ENCODE results near the gene BLOC1S4.
"Not testable (repeated sequence)": the region's sequence is repeated elsewhere in the genome, so short reads cannot be mapped to it uniquely, and the experiment has no call there.

The BLOC1S4 gene, protein sequence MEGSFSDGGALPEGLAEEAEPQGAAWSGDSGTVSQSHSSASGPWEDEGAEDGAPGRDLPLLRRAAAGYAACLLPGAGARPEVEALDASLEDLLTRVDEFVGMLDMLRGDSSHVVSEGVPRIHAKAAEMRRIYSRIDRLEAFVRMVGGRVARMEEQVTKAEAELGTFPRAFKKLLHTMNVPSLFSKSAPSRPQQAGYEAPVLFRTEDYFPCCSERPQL

DNA sequence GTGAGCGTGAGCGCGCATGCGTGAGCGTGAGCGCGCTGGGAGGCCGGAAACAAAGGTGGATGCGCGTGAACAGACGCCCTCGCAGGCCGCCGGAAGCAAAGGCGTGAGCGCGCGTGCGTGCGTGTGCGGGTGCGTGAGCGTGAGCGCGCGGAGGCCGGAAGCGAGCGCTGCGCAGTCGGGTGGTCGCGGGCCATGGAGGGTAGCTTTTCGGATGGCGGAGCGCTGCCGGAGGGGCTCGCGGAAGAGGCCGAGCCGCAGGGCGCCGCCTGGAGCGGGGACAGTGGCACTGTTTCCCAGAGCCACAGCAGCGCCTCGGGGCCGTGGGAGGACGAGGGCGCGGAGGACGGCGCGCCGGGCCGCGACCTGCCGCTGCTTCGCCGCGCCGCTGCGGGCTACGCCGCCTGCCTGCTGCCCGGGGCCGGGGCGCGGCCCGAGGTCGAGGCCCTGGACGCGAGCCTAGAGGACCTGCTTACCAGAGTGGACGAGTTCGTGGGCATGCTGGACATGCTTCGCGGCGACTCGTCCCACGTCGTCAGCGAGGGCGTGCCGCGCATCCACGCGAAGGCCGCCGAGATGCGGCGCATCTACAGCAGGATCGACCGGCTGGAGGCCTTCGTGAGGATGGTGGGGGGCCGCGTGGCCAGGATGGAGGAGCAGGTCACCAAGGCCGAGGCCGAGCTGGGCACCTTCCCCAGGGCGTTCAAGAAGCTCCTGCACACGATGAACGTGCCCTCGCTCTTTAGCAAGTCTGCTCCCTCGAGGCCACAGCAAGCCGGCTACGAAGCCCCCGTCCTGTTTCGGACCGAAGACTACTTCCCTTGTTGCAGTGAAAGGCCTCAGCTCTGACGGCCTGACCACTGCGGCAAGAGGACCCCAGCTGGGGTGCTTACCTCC is at the start of gene BLOC1S4:
Gene BLOC1S4, plus strand, starts transcription at position 157 of the 894 bp plus-strand sequence. Its CDS starts 36 bp downstream, at position 193.
- peak; percentile 81 to 85 for DNase-seq

DNA sequence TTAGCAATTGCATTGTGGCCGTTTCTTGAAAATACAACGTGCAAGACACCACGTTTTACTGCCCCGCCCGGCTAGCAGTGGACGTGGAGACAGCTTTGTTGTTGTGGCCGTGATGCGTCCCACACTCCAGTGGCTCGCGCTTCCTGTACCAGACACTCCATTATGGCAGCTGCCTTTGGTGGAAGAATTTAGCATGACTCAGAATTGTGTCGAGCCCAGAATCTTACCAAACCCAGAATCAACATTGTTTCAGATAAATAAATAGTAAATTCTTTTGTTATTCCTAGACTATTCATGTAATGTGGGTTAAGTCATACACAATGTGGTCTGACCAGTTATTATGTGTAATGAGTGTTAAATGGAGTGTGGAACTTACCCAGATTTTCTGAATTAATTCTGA is 47.6 kb upstream of the BLOC1S4 start:
- no peak for DNase-seq

DNA sequence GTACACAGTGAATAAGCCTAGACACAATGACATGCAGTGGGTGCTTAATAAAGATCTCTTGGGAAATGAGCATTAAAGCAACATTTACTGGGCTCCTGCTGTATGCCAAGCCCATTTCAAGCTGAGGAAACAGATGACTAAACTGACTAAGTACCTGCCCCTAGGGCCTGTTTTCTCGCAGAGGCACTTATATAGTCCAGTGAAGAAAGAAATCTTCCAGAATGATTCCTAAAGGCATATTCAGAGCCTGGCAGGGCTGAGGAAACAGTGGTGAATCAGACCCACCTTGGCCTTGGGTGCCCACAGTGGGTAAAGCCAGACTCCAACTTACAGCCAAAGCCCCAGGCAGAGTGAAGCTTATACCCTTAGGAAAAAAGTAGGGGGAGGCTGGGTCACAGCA is 44.3 kb upstream of the BLOC1S4 start:
- no peak for DNase-seq

DNA sequence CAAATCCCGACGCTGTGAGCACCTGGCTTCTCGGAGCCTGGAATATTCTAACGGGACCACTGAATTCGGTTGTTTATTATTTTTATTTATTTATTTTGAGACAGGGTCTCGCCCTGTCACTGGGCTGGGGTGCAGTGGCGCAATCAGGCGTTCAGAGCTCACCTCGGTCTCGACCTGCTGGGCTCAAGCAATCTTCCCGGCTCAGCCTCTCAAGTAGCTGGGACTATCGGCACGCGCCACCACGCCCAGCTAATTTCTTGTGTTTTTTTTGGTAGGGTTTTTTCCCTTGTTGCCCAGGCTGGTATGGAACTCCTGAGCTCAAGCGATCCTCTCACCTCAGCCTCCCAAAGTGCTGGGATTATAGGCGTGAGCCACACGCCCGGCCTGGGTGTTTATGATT is 43.8 kb upstream of the BLOC1S4 start:
- DNase-seq, result no peak

DNA sequence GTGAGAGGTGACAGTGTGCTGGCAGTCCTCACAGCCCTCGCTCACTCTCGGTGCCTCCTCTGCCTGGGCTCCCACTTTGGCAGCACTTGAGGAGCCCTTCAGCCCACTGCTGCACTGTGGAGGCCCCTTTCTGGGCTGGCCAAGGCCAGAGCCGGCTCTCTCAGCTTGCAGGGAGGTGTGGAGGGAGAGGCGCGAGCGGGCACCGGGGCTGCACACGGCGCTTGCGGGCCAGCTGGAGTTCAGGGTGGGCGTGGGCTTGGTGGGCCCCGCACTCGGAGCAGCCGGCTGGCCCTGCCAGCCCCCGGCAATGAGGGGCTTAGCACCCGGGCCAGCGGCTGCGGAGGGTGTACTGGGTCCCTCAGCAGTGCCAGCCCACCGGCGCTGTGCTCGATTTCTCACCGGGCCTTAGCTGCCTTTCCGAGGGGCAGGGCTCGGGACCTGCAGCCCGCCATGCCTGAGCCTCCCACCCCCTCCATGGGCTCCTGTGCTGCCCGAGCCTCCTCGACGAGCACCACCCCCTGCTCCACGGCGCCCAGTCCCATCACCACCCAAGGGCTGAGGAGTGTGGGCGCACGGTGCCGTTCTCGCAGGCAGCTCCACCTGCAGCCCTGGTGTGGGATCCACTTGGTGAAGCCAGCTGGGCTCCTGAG is 43.3 kb upstream of the BLOC1S4 start:
- not testable (repeated sequence) for DNase-seq

DNA sequence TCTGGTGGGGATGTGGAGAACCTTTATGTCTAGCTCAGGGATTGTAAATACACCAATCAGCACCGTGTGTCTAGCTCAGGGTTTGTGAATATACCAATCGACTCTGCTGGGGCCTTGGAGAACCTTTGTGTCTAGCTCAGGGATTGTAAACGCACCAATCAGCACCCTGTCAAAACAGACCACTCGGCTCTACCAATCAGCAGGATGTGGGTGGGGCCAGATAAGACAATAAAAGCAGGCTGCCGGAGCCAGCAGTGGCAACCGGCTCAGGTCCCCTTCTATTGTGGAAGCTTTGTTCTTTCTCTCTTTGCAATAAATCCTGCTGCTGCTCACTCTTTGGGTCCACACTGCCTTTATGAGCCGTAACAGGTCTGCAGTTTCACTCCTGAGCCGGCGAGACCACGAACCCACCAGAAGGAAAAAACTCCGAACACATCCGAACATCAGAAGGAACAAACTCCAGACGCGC is 42.7 kb upstream of the BLOC1S4 start:
- not testable (repeated sequence) for DNase-seq

DNA sequence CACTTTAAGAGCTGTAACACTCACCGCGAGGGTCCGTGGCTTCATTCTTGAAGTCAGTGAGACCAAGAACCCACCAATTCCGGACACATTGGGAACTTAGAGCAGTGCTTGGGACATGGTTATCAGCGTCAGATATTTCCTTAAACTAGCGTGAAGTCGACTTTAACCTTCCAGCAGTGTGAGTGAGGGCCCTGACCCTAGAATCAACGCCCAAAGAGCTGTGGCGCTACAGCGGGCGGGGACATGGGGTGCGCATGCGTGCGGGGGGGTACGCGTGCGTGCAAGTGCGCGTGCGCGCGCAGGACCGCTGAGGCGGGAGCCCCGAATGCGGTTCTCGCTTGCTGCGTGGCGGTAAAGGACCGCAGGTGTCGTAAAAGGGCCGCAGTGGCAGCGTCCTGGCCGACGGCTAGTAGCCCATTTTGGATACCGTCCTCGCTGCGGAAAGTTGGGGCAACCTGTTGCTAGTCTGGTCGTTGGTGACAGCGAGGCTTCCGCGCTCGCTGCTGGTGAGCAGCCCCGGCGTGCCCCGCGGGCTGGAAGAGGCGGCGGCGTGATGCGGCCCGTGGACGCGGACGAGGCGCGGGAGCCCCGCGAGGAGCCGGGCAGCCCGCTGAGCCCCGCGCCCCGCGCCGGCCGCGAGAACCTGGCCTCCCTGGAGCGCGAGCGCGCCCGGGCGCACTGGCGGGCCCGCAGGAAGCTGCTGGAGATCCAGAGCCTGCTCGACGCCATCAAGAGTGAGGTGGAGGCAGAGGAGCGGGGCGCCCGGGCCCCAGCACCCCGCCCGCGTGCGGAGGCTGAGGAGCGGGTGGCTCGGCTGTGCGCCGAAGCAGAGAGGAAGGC is 42.1 kb upstream of the BLOC1S4 start:
- DNase-seq, result peak; percentile 90 to 92

DNA sequence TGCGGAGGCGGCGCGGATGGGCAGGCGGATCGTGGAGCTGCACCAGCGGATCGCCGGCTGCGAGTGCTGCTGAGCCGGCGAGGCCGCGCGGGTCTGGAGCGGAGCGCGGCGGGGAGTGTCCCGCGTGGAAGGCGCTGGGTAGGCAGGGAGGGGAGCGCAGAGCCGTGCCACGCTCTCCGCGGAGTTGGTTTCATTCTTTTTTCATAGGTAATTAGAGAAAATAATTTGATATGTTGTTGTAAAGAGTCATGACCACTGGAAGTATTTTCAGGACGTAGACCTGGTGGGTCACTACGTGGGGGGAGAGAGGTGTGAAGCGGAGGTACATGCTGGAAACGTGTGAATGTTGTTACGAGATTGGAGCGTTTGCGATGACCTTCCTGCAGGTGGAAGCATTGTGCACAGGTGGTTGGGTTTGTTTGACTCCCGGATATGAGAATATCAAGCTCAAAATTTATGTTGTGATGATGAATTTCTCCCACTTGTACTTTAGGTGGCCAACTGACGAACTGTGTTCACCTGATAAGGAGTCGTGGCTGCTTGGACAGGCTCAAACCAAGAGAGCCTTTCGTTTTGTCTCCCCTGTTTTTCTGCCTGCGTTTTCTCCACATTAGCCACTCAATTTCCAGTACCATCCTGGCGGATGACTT is 41.3 kb upstream of the BLOC1S4 start:
- no peak for DNase-seq

DNA sequence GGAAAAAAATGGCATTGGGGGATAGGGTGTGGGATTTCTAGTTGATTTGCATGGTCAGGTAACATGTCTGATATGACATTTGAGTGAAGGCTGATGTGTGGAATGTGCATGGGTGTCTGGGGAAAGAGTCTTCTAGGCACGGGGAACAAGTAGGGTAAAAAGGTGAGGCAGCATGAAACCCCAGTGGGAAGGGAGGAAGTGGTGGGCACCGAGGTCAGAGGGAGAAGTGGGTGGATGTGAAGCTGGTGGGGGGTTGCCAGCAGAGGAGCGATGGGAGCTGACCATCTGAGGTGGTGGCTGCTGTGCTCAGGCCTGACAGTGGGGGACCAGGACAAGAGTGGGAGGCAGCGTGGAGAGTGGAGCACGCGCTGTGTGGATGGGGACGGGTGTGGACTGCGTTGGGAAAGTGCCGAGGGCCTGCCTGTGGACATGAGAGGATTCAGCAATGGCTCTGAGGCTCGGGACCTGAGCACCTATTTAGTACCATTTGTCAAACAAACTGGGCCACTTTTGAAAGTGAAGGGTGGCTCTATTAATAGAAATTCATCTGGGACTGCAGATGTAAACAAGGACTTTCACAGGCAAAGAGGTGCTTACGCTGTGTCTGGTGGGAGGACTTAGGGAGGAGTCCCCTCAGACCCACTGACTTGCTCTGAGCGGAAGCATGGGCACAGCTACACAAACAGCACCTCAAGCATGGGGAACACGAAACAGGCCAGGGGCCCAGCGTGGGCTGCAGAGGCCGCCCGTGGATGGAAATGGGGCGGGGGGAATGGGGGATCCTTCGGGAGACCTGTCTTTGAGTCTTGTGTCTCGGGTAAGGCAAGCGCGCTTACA is 39.0 kb upstream of the BLOC1S4 start:
- DNase-seq, result no peak

DNA sequence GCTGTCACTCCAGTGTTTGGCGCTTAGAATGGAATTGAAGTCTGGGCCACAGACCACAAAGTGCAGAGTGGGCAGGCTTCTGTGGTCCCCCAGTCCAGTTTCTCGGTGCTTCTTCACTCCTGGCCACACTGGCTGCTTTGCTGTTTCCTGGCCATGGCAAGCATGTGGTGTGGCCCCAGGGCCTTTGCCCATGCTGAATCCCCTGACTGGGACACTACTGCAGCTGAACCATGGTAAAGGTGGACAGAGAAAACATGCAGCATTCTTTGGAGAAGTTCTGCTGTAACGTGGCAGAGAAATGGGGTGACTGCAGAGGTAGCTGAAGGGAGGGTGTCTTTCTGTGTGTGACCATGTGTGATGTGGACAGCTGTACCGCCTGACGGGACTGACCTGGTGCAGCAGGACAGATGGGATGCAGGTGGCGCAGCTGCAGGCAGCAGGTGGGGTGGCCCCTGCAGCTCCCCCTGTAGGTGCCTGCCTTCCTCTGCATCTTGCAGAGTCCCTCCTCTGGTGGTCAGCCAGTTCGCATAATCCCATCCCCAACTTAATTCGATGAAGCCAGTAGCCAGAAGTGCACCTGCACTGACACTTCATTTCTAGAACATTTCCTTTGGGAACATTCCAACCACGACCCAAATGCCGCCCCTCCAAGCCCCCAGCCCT is 35.5 kb upstream of the BLOC1S4 start:
- DNase-seq, result no peak

DNA sequence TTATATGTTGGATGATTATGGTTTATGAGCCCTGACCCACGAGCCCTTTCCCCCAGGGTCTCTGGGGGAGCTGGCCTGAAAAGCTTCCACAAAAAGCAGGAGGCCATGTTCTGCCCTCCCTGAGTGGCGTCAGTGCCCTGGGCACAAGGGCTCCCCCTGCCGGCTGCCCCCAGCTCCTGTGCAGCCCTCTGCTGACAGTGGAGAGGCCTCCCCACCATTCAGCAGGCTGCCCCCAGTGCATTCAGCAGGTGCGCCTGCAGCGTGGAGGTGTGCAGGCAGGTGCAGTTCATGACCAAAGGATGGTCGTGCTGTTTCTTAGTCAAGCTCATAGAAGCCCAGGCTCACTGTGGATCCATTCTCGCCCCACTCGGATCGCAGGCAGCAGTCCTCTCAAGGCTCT is 34.8 kb upstream of the BLOC1S4 start:
- DNase-seq, result no peak

DNA sequence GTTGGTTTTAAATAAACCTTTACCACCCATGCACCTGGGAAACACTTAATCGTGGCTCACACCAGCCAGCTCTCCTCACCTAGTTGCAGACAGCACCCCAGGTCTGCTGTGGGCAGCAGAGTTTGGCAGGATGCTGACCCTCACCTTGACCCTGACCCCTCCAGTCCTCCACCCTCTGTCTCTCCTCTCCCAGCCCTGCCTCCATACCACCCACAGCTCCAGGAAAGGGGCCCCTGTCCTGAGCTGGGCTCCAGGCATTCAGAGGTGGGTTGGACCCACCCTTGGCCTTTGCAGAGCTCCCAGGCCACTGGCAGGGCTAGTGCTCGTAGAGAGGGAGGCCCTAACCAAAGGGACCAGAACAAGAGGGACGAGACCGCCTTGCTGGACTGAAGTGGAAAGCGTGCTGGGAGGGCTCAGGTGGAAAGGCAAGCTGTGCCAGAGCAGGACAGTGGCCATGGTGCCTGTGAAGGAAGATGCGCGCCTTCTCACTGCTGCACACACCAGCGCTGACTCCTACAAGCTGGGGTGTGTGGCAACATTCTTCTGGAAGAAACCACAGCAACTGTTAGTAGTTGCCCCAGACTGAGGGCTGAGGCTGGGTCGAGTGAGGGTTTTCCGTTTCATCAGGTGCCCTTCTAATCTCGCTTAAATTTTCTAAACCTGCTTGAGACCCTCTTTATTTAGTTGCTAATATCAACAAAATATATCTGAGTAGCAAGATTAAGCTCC is 32.9 kb upstream of the BLOC1S4 start:
- DNase-seq, result no peak

DNA sequence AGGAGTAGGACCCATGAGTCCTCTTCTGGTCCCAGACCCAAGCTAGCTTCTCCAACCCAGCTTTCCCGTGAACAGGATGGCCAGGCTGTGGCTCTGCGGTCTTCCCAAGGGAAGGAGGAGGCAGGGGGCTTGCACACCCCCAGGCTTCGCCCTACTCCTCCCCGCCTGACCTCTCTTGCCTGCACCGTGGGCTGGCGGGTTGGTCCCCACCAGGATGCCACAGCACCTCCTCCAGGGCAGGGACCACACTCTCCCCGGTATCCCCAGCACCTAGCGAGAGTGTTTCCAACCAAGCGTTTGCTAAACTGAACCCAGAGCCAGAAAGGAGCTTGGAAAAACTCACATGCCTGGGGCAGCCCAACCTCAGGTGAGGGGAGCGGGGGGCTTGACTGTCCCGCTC is 31.3 kb upstream of the BLOC1S4 start:
- no peak for DNase-seq

DNA sequence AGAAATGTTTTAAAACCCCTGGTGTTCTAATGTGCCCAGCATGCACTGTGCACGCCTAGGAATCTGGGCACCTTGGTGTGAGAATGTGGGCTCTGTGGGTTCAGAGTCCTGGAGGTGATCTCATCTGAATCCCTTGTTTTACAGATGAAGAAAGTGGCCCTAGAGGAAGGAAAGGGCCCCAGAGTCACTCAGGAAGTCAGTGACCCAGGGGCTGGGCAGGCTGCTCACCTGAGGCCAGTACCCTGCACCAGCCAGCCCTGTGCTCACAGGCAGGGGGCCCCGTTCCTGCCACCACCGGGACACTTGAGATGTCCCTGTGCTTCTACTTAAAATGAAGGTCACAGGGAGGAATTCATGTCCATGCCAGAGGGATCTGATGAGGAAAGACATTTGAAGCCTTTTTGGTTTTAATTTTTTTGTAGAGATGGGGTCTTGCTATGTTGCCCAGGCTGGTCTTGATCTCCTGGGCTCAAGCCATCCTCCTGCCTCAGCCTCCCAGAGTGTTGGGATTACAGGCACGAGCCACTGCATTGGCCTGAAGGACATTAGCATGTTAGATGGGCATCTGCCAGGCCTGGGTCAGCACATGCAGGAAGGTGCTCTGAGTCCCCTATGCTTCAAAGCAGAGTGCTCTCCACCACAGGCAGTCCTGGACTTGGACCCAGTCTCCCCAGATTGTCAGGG is 29.7 kb upstream of the BLOC1S4 start:
- DNase-seq, result no peak

DNA sequence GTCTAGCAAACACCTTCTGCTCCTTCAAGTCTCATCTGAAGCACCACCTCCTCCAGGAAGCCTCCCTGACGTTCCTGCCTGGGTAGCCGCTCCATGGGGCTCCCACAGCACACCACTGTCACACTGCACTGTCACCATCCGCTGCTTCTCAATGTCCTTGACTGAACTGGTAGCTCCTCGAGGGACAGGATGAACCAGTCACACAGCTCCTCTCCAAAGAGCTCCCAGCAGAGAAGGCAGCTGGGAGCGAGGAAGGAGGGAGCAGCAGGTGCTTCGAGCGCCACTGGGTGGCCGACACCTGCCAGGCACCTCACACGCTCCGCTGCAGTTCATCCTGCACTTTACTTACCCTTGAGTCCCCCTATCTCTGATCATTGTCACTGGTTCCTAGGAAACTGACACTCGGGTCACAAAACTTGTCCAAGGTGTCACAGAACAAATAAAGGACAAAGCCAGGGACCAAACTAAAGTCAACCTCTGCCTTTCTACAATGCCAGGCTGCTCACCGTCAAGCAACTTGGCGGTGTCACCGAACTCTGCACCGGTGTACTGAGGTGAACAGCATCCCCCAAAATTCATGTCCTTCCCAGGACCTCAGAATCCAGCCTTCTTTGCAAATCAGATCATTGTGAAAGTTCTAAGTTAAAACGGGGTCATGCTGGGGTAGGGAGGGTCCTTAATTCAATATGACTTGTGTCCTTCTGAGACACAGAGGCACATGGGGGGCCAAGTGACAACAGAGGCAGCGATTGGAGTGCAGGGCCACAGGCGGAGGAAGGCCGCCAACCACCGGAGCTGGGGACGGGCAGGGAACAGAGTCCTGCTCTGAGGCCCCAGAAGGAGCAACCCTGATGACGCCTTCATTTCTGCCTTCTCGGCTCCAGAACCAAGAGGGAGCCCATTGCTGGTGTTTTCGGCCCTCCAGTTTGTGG is 27.8 kb upstream of the BLOC1S4 start:
- DNase-seq, result no peak

DNA sequence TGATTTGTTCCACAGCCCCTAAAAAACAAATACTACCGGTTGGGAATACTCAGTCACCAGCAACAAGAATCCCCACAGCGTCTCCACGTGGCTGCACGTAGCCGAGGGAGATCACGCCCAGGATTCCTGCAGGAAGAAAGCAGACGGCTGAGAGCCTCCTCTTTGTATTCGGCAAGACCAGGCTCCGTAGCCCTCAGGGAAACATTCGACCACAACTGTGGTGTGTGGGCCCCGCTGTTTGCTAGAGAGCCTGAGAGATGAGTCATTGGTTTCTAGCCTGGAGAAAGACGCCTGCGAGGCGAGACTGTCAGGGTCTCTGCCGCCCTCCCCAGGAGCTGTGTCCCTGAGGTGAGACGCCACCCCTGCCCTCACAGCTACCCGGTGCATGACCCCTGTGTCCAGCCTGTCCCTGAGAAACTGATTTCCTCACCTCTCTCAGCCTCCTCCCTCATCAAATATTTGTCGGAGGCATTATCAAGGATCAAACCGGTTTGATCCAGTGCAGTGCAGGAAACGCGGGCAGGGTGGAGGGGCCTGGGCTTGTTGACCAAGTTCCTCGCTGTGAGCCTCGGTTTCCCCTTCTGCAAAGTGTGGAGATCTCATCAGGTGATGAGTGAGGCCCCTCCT is 27.0 kb upstream of the BLOC1S4 start:
- no peak for DNase-seq

DNA sequence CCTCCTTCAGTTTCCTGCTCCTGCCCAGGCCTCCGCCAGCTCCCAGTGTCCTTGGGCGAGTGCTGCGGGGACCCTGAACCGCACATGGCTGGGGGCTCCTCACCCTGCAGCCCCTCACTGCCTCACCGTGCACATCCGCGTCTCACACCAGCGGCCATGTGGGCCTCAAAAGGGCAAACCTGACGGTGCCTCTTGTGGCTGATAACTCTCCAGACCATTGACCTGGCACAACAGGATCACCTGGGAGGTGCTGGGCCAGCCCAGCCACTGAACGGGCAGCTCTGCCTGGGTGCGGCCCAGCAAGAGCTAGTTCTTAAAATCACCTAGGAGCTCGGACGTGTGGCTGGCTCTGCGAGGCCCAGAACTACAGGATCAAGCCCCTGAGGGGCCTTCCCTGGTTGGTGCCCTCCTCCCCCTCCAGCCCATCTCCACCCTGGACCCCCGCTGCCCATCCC is 26.4 kb upstream of the BLOC1S4 start:
- no peak for DNase-seq

DNA sequence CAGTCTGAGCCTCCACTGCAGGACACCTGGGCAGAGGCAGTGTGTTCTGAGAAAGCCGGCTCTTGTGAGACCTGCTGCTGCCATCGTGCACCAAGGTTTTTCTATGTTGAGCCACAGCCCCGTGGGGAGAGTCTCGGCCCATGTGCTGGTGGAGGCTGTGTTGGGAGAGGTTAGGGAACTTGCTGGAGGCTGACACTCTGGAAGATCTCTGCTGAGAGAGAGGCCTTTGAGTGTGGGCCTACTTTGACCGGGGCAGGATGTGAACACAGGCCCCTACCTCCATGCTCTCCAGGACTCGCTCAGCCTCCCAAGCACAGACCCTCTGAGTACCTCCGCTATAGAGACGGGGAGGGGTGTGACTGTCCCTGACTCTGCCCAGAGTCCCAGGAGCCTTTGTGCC is 23.6 kb upstream of the BLOC1S4 start:
- DNase-seq, result no peak
